GM12878 (cell line): ENCODE results near the gene ADNP2. TPM values are rescaled to one million over a fixed set of nuclear protein-coding genes. Genes with fewer than 3 reads are reported as not detected.

Experiments
- ATAC-seq: fragments of 200-7000 bp; cut with Tn5 transposase; 3 replicates; pipeline ENCODE4 v1.9.1; 2020; ENCODE audit warnings: mild to moderate bottlenecking, moderate library complexity
- BruUV-seq: library from RNA; stranded (reverse); fragments of 400-500 nt; replicated peaks from 2 replicates; lab custom pipeline; 2021; lab: Mats Ljungman, UMichigan
- CTCF ChIA-PET: fragments of 300-600 bp; sonication (Branson Sonifier 250); formaldehyde crosslinking; extraction: SDS; loops from one replicate; lab custom pipeline; 2021; ENCODE audit warnings: inconsistent platforms; lab: Yijun Ruan, JAX
- POLR2A ChIA-PET: fragments of 350-600 bp; formaldehyde crosslinking; extraction: SDS; loops from one replicate; lab custom pipeline; 2021; ENCODE audit warnings: inconsistent platforms; lab: Charles Lee
- RAD21 ChIA-PET: fragments of 300-600 bp; sonication (Branson Sonifier 250); formaldehyde crosslinking; loops from one replicate; lab custom pipeline; 2023; ENCODE audit warnings: antibody characterized with exemption; ENCODE audit not compliant: unreplicated experiment; lab: Charles Lee
- SMC1A ChIA-PET: fragments of 300-600 bp; sonication (Branson Sonifier 250); formaldehyde crosslinking; loops from one replicate; lab custom pipeline; 2023; ENCODE audit not compliant: unreplicated experiment, uncharacterized antibody; lab: Charles Lee
- DNase-seq: peaks from one replicate; pipeline ENCODE4 v3.0.0-alpha.2; 2011; ENCODE audit warnings: low read depth, low spot score
- FAIRE-seq: peaks from 3 replicates; lab custom pipeline; 2011; peaks lifted over from hg19 to GRCh38; lab: Jason Lieb, UNC
- H2AFZ ChIP-seq: 2 replicates; pipeline ENCODE4 v1.6.0; 2011; ENCODE audit warnings: low read depth, low read length, control low read depth; ENCODE audit not compliant: control insufficient read depth
- H3K27ac ChIP-seq: 2 replicates; pipeline ENCODE4 v1.5.1; 2011; ENCODE audit warnings: control low read depth; ENCODE audit not compliant: control insufficient read depth, insufficient read depth
- H3K27me3 ChIP-seq, 2 experiments: replicated peaks in 1 of 2; 2 replicates each; pipeline versions ENCODE4 v1.6.0 to v1.6.1; 2011; ENCODE audit warnings: low read length in 1 of 2; ENCODE audit not compliant: control insufficient read depth in 2 of 2, insufficient read depth in 2 of 2
- H3K36me3 ChIP-seq, 2 experiments: 2 replicates each; pipeline ENCODE4 v1.5.1; 2011; ENCODE audit warnings: low read length in 1 of 2; ENCODE audit not compliant: control insufficient read depth in 2 of 2, insufficient read depth in 2 of 2
- H3K4me1 ChIP-seq: 2 replicates; pipeline ENCODE4 v1.6.1; 2011; ENCODE audit warnings: mild to moderate bottlenecking, low read length, moderate library complexity, mixed read lengths; ENCODE audit not compliant: control insufficient read depth, insufficient read depth
- H3K4me2 ChIP-seq: 2 replicates; pipeline ENCODE4 v1.6.0; 2011; ENCODE audit warnings: control low read depth; ENCODE audit not compliant: control insufficient read depth, insufficient read depth
- H3K4me3 ChIP-seq: fragments of 200-600 bp; sonication (generic); 2 replicates; pipeline ENCODE4 v1.5.1; 2016
- H3K79me2 ChIP-seq: 2 replicates; pipeline ENCODE4 v1.6.0; 2011; ENCODE audit warnings: low read length; ENCODE audit not compliant: control insufficient read depth, insufficient read depth
- H3K9ac ChIP-seq: 2 replicates; pipeline ENCODE4 v1.8.0; 2011; ENCODE audit warnings: low read length, control low read depth, mixed read lengths; ENCODE audit not compliant: control insufficient read depth, insufficient read depth
- H3K9me3 ChIP-seq: replicated peaks from 3 replicates; pipeline ENCODE4 v1.5.1; 2011; ENCODE audit warnings: mild to moderate bottlenecking, low read length; ENCODE audit not compliant: control insufficient read depth, insufficient read depth
- H4K20me1 ChIP-seq: 2 replicates; pipeline ENCODE4 v1.6.0; 2011; ENCODE audit not compliant: control insufficient read depth, insufficient read depth
- CHD4 ChIP-seq: fragments of 200-600 bp; sonication (generic); IDR thresholded peaks from 2 replicates; pipeline ENCODE4 v1.6.1; 2016; ENCODE audit warnings: mild to moderate bottlenecking
- HDAC2 ChIP-seq: fragments of 200-600 bp; sonication (generic); IDR thresholded peaks from 2 replicates; pipeline ENCODE4 v1.6.1; 2017
- MXI1 ChIP-seq: fragments of 150-350 bp; IDR thresholded peaks from 2 replicates; pipeline ENCODE4 v1.6.1; 2011; ENCODE audit warnings: low read depth, mild to moderate bottlenecking, inconsistent platforms, low read length, improper control_type of control experiment
- MYB ChIP-seq: fragments of 150-350 bp; IDR thresholded peaks from 2 replicates; pipeline ENCODE4 v1.6.1; 2014; ENCODE audit warnings: mild to moderate bottlenecking, low read depth, low read length, borderline replicate concordance
- NFYA ChIP-seq: IDR thresholded peaks from 2 replicates; pipeline ENCODE4 v1.6.1; 2011; ENCODE audit warnings: low read depth, mild to moderate bottlenecking, low read length, improper control_type of control experiment, borderline replicate concordance
- SIX5 ChIP-seq: IDR thresholded peaks from 2 replicates; pipeline ENCODE4 v1.6.1; 2011; ENCODE audit warnings: mild to moderate bottlenecking, low read depth, low read length, moderate library complexity; ENCODE audit not compliant: severe bottlenecking
- ZNF384 ChIP-seq: IDR thresholded peaks from 2 replicates; pipeline ENCODE4 v1.6.1; 2012; ENCODE audit warnings: low read depth, mild to moderate bottlenecking, low read length, improper control_type of control experiment, borderline replicate concordance
- ZSCAN29 ChIP-seq: fragments of 450-650 bp; IDR thresholded peaks from 2 replicates; pipeline ENCODE4 v1.6.1; 2017; ENCODE audit warnings: mild to moderate bottlenecking, moderate library complexity
- WGBS: methylation state at CpG from one replicate; pipeline ENCODE4 v1.1.6; 2016; ENCODE audit warnings: low lambda C conversion rate; ENCODE audit not compliant: insufficient replicate concordance, insufficient coverage; ENCODE audit errors: missing lambda C conversion rate; 5-methylcytosine and 5-hydroxymethylcytosine counted together
- in situ Hi-C: fragments of 300-500 bp; cut with MboI; formaldehyde crosslinking; loops from 9 replicates; pipeline ENCODE4 v1.14.3; 2018; ENCODE audit warnings: mixed read lengths
- intact Hi-C: fragments of 100-400 bp; cut with micrococcal nuclease; formaldehyde crosslinking; loops from one replicate; pipeline ENCODE4 v1.14.2; 2022; ENCODE audit not compliant: unreplicated experiment
- polyA plus RNA-seq, 11 experiments: library from polyadenylated mRNA; depleted of rRNA in 4 of 11; unstranded in 6 of 11; stranded (reverse) in 5 of 11; fragments of >200 nt; fragmentation: Nextera tagmentation in 4 of 11; fragmentation: Illumina TruSeq in 1 of 11; extraction: Ambion mirVana in 4 of 11; extraction: Trizol in 1 of 11; gene quantifications; 1 replicate in 1 of 11; 2 replicates in 10 of 11; pipeline versions ENCODE4 v1.2.1 to v1.2.3, GENCODE V29; 2011 to 2016; ENCODE audit warnings: inconsistent platforms in 2 of 11, missing spikeins in 2 of 11, low read depth in 1 of 11
- total RNA-seq, 4 experiments: library from RNA; depleted of rRNA in 3 of 4; stranded (reverse); fragments of >200 nt in 3 of 4; fragmentation: Illumina TruSeq in 1 of 4; extraction: Trizol in 1 of 4; gene quantifications; 2 replicates each; pipeline versions ENCODE4 v1.2.1 to v1.2.3, GENCODE V29; 2013 to 2021
- TF ChIP-seq, protein P1 (sequence below): fragments of 450-650 bp; IDR thresholded peaks from 2 replicates; pipeline ENCODE4 v1.6.1; 2016; ENCODE audit warnings: mild to moderate bottlenecking
- TF ChIP-seq, protein P2 (sequence below): IDR thresholded peaks from 2 replicates; pipeline ENCODE4 v1.6.1; 2011; ENCODE audit warnings: low read depth, mild to moderate bottlenecking, low read length, moderate library complexity, borderline replicate concordance; ENCODE audit errors: extremely low read depth
- TF ChIP-seq, protein P3 (sequence below): fragments of 450-650 bp; formaldehyde crosslinking; IDR thresholded peaks from 2 replicates; pipeline ENCODE4 v1.4.0; 2022; ENCODE audit warnings: mild to moderate bottlenecking, moderate library complexity

ADNP2 gene
- total and polyA plus RNA-seq, 10 of the 15 experiments (the other 5 are each of a cell fraction or from before 2014, with no cell fraction given), result 3.7 to 25.1 (median 13.0) TPM

DNA sequence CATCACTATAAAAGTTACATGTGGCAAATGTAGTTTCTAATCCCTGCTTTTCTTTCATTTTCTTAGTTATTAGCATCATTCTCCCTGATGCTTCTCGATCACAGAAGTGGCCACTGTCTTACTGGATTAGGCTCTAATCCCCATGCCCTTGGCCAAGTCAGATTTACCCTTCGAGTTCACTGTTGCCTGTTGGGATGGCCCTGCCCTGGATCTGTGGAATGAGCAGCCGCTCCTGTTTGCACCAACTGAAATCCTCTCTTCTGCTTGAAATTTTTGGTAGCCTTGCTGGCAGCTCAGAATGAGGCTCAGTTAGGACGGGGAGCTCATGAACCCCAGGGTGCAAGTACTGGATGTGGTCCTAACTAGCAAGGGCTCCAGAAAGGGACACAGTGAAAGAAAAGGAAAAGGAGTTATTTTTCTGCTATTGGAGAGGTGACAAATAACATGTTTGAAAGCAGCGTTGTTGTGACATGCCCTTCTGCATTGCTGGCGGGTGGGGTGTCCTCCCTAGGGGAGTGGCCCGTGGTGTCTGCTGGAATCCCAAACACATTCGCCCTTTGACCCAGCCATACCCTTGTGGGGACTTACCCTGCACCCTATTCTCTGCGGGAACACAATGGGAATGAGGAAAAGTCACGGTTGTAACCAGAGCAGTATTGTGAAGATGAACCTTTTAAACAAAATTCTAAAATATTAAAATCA lies 40.3 kb upstream of the ADNP2 start:
- POLR2A ChIA-PET, result no interaction called here
- Histone ChIP-seq H3K27ac (no peak overlapping the region), H3K36me3 (no peaks in the 10 kb centered on the region), H3K4me2 (no peak overlapping the region)
- CTCF ChIA-PET, result no interaction called here
- 47% methylated on average over 10 of the region's 10 CpGs for WGBS
- no peak for ATAC-seq
- RAD21 ChIA-PET, result no interaction called here
- TF ChIP-seq, protein P1, sequence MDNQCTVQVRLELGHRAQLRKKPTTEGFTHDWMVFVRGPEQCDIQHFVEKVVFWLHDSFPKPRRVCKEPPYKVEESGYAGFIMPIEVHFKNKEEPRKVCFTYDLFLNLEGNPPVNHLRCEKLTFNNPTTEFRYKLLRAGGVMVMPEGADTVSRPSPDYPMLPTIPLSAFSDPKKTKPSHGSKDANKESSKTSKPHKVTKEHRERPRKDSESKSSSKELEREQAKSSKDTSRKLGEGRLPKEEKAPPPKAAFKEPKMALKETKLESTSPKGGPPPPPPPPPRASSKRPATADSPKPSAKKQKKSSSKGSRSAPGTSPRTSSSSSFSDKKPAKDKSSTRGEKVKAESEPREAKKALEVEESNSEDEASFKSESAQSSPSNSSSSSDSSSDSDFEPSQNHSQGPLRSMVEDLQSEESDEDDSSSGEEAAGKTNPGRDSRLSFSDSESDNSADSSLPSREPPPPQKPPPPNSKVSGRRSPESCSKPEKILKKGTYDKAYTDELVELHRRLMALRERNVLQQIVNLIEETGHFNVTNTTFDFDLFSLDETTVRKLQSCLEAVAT, result no peak
- TF ChIP-seq MXI1, result no peak
- TF ChIP-seq, all 136 proteins: peak for 0
- no peak overlapping the region for H2AFZ ChIP-seq
- intact Hi-C loops, result no loop called here
- in situ Hi-C loops, result no loop called here
- SMC1A ChIA-PET, result no interaction called here
- H4K20me1 ChIP-seq, result no peaks in the 10 kb centered on the region
- FAIRE-seq (no peak), DNase-seq (no peak)
- no TSS peak for BruUV-seq
- no peaks in the 10 kb centered on the region for H3K79me2 ChIP-seq
- no peak overlapping the region for H3K9ac ChIP-seq
- H3K9me3 ChIP-seq, result no peaks in the 10 kb centered on the region; the same call in 2 of the 3 replicates
- no peaks in the 10 kb centered on the region for H3K27me3 ChIP-seq
- no peak overlapping the region for H3K4me3 ChIP-seq
- H3K4me1 ChIP-seq, result no peaks in the 10 kb centered on the region

DNA sequence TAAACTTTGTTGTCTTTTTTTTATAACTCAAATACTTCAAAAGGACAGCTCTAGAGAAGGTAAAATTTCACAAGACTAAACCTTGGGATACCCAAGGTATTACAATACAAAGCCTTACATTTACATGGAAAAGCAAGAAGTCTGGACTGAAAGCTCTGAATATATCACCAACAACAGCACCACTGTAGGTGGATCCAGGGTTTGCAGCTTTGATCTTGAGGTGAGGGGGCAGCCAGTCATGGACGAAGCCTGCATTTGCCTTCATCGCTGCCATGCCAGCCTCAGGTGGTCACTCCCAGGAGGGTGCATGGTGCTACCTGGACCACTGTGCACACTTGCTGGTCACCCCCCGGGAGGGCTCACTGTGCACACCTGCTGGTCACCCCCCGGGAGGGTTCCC lies 38.2 kb upstream of the ADNP2 start:
- intact Hi-C loops, result no loop called here

More for the DNA sequence above, 38.2 kb upstream of the ADNP2 start:
- Histone ChIP-seq H3K27me3 (no peaks in the 10 kb centered on the region), H3K27ac (no peak overlapping the region), H4K20me1 (no peaks in the 10 kb centered on the region), H2AFZ (no peak overlapping the region), H3K4me3 (no peak overlapping the region), H3K36me3 (no peaks in the 10 kb centered on the region), H3K9ac (no peak overlapping the region), H3K4me2 (no peak overlapping the region), H3K79me2 (no peaks in the 10 kb centered on the region), H3K9me3 (no peaks in the 10 kb centered on the region; the same call in 1 of the 3 replicates), H3K4me1 (no peaks in the 10 kb centered on the region)
- DNase-seq (no peak), FAIRE-seq (no peak), ATAC-seq (no peak)
- TF ChIP-seq, protein P2, sequence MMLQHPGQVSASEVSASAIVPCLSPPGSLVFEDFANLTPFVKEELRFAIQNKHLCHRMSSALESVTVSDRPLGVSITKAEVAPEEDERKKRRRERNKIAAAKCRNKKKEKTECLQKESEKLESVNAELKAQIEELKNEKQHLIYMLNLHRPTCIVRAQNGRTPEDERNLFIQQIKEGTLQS, result no peak
- TF ChIP-seq ZSCAN29 (no peak), CHD4 (no peak), HDAC2 (no peak), ZNF384 (no peak), MXI1 (no peak), SIX5 (no peak), MYB (no peak), NFYA (no peak)
- TF ChIP-seq, protein P3, sequence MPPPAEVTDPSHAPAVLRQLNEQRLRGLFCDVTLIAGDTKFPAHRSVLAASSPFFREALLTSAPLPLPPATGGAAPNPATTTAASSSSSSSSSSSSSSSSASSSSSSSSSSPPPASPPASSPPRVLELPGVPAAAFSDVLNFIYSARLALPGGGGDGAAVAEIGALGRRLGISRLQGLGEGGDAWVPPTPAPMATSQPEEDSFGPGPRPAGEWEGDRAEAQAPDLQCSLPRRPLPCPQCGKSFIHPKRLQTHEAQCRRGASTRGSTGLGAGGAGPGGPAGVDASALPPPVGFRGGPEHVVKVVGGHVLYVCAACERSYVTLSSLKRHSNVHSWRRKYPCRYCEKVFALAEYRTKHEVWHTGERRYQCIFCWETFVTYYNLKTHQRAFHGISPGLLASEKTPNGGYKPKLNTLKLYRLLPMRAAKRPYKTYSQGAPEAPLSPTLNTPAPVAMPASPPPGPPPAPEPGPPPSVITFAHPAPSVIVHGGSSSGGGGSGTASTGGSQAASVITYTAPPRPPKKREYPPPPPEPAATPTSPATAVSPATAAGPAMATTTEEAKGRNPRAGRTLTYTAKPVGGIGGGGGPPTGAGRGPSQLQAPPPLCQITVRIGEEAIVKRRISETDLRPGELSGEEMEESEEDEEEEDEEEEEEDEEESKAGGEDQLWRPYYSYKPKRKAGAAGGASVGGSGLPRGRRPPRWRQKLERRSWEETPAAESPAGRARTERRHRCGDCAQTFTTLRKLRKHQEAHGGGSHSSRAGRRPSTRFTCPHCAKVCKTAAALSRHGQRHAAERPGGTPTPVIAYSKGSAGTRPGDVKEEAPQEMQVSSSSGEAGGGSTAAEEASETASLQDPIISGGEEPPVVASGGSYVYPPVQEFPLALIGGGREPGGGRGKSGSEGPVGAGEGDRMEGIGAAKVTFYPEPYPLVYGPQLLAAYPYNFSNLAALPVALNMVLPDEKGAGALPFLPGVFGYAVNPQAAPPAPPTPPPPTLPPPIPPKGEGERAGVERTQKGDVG (CRISPR knock-in tag), result no peak
- POLR2A ChIA-PET, result no interaction called here
- in situ Hi-C loops, result no loop called here
- 72% methylated on average over 4 of the region's 4 CpGs for WGBS
- no TSS peak for BruUV-seq
- CTCF ChIA-PET, result no interaction called here
- RAD21 ChIA-PET, result no interaction called here
- SMC1A ChIA-PET, result interaction anchor here (1.2 kb wide), 1 partner anchor 12 kb away, joined by 3 read pairs; no protein-coding TSS in a partner anchor
